IMR-90 (cell line): ENCODE measurements around the gene SSR4. TPM values are rescaled to one million over a fixed set of nuclear protein-coding genes. Genes with fewer than 3 reads are reported as not detected.

Experiments used
- ATAC-seq: fragments of 200-7000 bp; cut with Tn5 transposase; 2 replicates; pipeline ENCODE4 v1.9.1; 2020; ENCODE audit warnings: low read depth, mild to moderate bottlenecking, moderate library complexity
- BruUV-seq: library from RNA; stranded (reverse); fragments of 400-500 nt; replicated peaks from 2 replicates; lab custom pipeline; 2021; lab: Mats Ljungman, UMichigan
- CTCF ChIA-PET: fragments of 300-600 bp; formaldehyde crosslinking; extraction: SDS; loops from one replicate; lab custom pipeline; 2021; ENCODE audit warnings: antibody characterized with exemption; lab: Yijun Ruan, JAX
- POLR2A ChIA-PET: fragments of 300-600 bp; sonication (Branson Sonifier 250); formaldehyde crosslinking; loops from one replicate; lab custom pipeline; 2022; ENCODE audit warnings: antibody characterized with exemption; ENCODE audit not compliant: unreplicated experiment; lab: Charles Lee
- DNase-seq: peaks from one replicate; pipeline ENCODE4 v3.0.0; 2013
- H2AFZ ChIP-seq: replicated peaks from 2 replicates; pipeline ENCODE3; 2013; ENCODE audit warnings: low read length, mild to moderate bottlenecking; ENCODE audit not compliant: poor library complexity
- H2AK5ac ChIP-seq: 2 replicates; pipeline ENCODE4 v1.6.1; 2013; ENCODE audit warnings: low read depth, low read length, inconsistent platforms
- H2AK9ac ChIP-seq: replicated peaks from 2 replicates; pipeline ENCODE3; 2013; ENCODE audit warnings: mild to moderate bottlenecking, low read depth, low read length, moderate library complexity; ENCODE audit not compliant: poor library complexity
- H2BK120ac ChIP-seq: 2 replicates; pipeline ENCODE4 v1.6.1; 2013; ENCODE audit warnings: low read depth, low read length, inconsistent platforms
- H2BK15ac ChIP-seq: 3 replicates; pipeline ENCODE4 v1.6.1; 2013; ENCODE audit warnings: low read depth, low read length, inconsistent platforms
- H2BK20ac ChIP-seq: 2 replicates; pipeline ENCODE4 v1.6.1; 2013; ENCODE audit warnings: low read depth, mild to moderate bottlenecking, inconsistent platforms, low read length, moderate library complexity
- H2BK5ac ChIP-seq: 2 replicates; pipeline ENCODE4 v1.6.1; 2013; ENCODE audit warnings: mild to moderate bottlenecking, low read depth, low read length, inconsistent platforms; ENCODE audit not compliant: poor library complexity, severe bottlenecking
- H3K14ac ChIP-seq: replicated peaks from 2 replicates; pipeline ENCODE4 v1.6.1; 2013; ENCODE audit warnings: low read depth, low read length, inconsistent platforms
- H3K18ac ChIP-seq: 2 replicates; pipeline ENCODE4 v1.6.1; 2013; ENCODE audit warnings: low read depth, low read length, control low read depth
- H3K23ac ChIP-seq: 2 replicates; pipeline ENCODE4 v1.6.1; 2013; ENCODE audit warnings: low read depth, low read length, inconsistent platforms
- H3K27ac ChIP-seq: 2 replicates; pipeline ENCODE4 v1.5.1; 2013; ENCODE audit warnings: mild to moderate bottlenecking, control low read depth, low read length; ENCODE audit not compliant: insufficient read depth
- H3K27me3 ChIP-seq: 2 replicates; pipeline ENCODE4 v1.6.1; 2013; ENCODE audit warnings: low read length; ENCODE audit not compliant: control insufficient read depth, insufficient read depth
- H3K36me3 ChIP-seq: 2 replicates; pipeline ENCODE4 v1.6.1; 2013; ENCODE audit warnings: low read length, mixed read lengths; ENCODE audit not compliant: control insufficient read depth, insufficient read depth
- H3K4ac ChIP-seq: 2 replicates; pipeline ENCODE4 v1.6.1; 2013; ENCODE audit warnings: low read depth, low read length, inconsistent platforms
- H3K4me1 ChIP-seq: 2 replicates; pipeline ENCODE4 v1.6.1; 2013; ENCODE audit warnings: low read length, mixed read lengths; ENCODE audit not compliant: control insufficient read depth, insufficient read depth
- H3K4me2 ChIP-seq: 2 replicates; pipeline ENCODE4 v1.6.1; 2013; ENCODE audit warnings: low read depth, mild to moderate bottlenecking, control low read depth, low read length, moderate library complexity
- H3K4me3 ChIP-seq: 2 replicates; pipeline ENCODE4 v1.5.1; 2013; ENCODE audit warnings: low read depth, mild to moderate bottlenecking, control low read depth, low read length, moderate library complexity; ENCODE audit not compliant: insufficient read depth
- H3K56ac ChIP-seq: 2 replicates; pipeline ENCODE4 v1.6.1; 2013; ENCODE audit warnings: low read length, inconsistent platforms; ENCODE audit not compliant: insufficient read depth; ENCODE audit errors: extremely low read depth
- H3K79me1 ChIP-seq, 2 experiments: 2 replicates each; pipeline ENCODE4 v1.6.1; 2013; ENCODE audit warnings: low read length in 2 of 2, inconsistent platforms in 1 of 2, low read depth in 1 of 2
- H3K9ac ChIP-seq: 2 replicates; pipeline ENCODE4 v1.6.1; 2013; ENCODE audit warnings: low read depth, low read length, control low read depth
- H3K9me1 ChIP-seq: 2 replicates; pipeline ENCODE4 v1.6.1; 2013; ENCODE audit warnings: low read length, inconsistent platforms; ENCODE audit not compliant: insufficient read depth
- H3K9me3 ChIP-seq: 2 replicates; pipeline ENCODE4 v1.6.1; 2013; ENCODE audit warnings: low read length; ENCODE audit not compliant: control insufficient read depth, insufficient read depth
- H4K20me1 ChIP-seq: 2 replicates; pipeline ENCODE4 v1.6.1; 2013; ENCODE audit warnings: low read length, inconsistent platforms; ENCODE audit not compliant: insufficient read depth
- H4K5ac ChIP-seq: 2 replicates; pipeline ENCODE4 v1.6.1; 2013; ENCODE audit warnings: mild to moderate bottlenecking, low read depth, low read length, control low read depth
- H4K8ac ChIP-seq, 2 experiments: 2 replicates each; pipeline ENCODE4 v1.6.1; 2013; ENCODE audit warnings: low read depth in 2 of 2, low read length in 2 of 2, control low read depth in 1 of 2, inconsistent platforms in 1 of 2
- H4K91ac ChIP-seq: 2 replicates; pipeline ENCODE4 v1.6.1; 2013; ENCODE audit warnings: low read depth, low read length, inconsistent platforms; ENCODE audit not compliant: insufficient read depth
- BHLHE40 ChIP-seq: fragments of 150-350 bp; IDR thresholded peaks from 2 replicates; pipeline ENCODE4 v1.6.1; 2016; ENCODE audit warnings: mild to moderate bottlenecking, low read depth, low read length
- MAFK ChIP-seq: IDR thresholded peaks from 2 replicates; pipeline ENCODE4 v1.6.1; 2012; ENCODE audit warnings: low read depth, low read length, improper control_type of control experiment
- POLR2A ChIP-seq: IDR thresholded peaks from 2 replicates; pipeline ENCODE4 v1.6.1; 2012; ENCODE audit warnings: mild to moderate bottlenecking, low read depth, low read length
- RFX5 ChIP-seq: IDR thresholded peaks from 2 replicates; pipeline ENCODE4 v1.8.0; 2012; ENCODE audit warnings: low read depth, mild to moderate bottlenecking, low read length, moderate library complexity
- SMC3 ChIP-seq: fragments of 150-350 bp; IDR thresholded peaks from 2 replicates; pipeline ENCODE4 v1.6.1; 2016; ENCODE audit warnings: low read depth, mild to moderate bottlenecking, antibody characterized with exemption, low read length, moderate library complexity
- WGBS, 2 experiments: methylation state at CpG; one replicate each; pipeline versions ENCODE4 v1.1.5 to v1.1.7; 2013; ENCODE audit warnings: missing lambda C conversion rate in 2 of 2; ENCODE audit not compliant: insufficient read length in 1 of 2; ENCODE audit errors: extremely low coverage in 2 of 2; 5-methylcytosine and 5-hydroxymethylcytosine counted together
- dilution Hi-C: fragments of 300-500 bp; cut with HindIII; formaldehyde crosslinking; loops from one replicate; pipeline ENCODE4 v1.14.3; 2018; ENCODE audit warnings: low sequenced_read_pairs; ENCODE audit not compliant: unreplicated experiment
- in situ Hi-C: fragments of 300-500 bp; cut with MboI; formaldehyde crosslinking; loops from 3 replicates; pipeline ENCODE4 v1.14.3; 2019; ENCODE audit warnings: low sequenced_read_pairs, inconsistent platforms, mixed read lengths
- intact Hi-C: fragments of 100-400 bp; cut with micrococcal nuclease; formaldehyde crosslinking; loops from 2 replicates; pipeline ENCODE4 v1.10.0; 2022
- polyA plus RNA-seq, 3 experiments: library from polyadenylated mRNA; depleted of rRNA; stranded (reverse); fragments of >200 nt; gene quantifications; 2 replicates each; pipeline ENCODE4 v1.2.3, GENCODE V29; 2012; ENCODE audit warnings: low replicate concordance in 1 of 3
- total RNA-seq: library from RNA; depleted of rRNA; stranded (reverse); fragments of >200 nt; gene quantifications from 2 replicates; pipeline ENCODE4 v1.2.3, GENCODE V29; 2012
- TF ChIP-seq, protein P1 (sequence below): fragments of 150-350 bp; IDR thresholded peaks from 2 replicates; pipeline ENCODE4 v1.6.1; 2017; ENCODE audit warnings: mild to moderate bottlenecking, antibody characterized with exemption, low read length, low read depth
- TF ChIP-seq, protein P2 (sequence below): fragments of 150-350 bp; IDR thresholded peaks from 2 replicates; pipeline ENCODE4 v1.6.1; 2016; ENCODE audit warnings: low read depth, mild to moderate bottlenecking, low read length, moderate library complexity, borderline replicate concordance

The SSR4 gene
- total and polyA plus RNA-seq, 2 of the 4 experiments (the other 2 are of a cell fraction): 141 to 480 TPM

DNA sequence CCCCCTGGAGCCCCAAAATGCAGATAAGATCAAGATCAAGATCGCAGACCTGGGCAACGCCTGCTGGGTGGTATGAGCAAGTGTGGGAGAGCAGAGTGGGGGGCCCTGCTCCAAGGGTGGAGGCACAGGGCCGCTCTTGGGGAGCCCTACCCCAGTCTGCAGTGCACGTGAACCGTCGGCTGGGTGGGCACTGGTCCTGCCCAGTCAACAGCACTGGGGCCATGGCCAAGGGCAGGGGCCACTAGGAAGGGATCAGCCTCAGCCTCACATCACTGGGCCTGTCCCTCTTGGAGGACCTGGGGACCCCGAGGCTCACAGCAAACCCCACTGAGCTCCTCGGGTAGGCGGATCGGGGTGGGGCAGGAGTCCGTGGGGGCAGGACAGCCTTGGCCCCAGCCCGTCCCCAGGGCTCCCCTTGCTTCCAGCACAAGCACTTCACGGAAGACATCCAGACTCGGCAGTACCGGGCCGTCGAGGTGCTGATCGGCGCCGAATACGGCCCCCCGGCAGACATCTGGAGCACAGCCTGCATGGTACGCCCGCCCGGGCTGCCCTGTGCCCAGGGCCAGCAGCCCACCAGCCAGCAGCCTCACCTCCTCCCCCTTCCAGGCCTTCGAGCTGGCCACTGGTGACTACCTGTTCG, 10.0 kb upstream of the SSR4 start:
- no peaks in the 10 kb centered on the region for H4K20me1 ChIP-seq
- no peaks in the 10 kb centered on the region for H3K27me3 ChIP-seq
- no peak overlapping the region for H3K4me3 ChIP-seq
- no TSS peak for BruUV-seq
- no peak overlapping the region for H2BK5ac ChIP-seq
- no peak overlapping the region for H3K27ac ChIP-seq
- H3K4me1 ChIP-seq: no peaks in the 10 kb centered on the region
- H3K14ac ChIP-seq: no peak overlapping the region
- no peak overlapping the region for H3K4ac ChIP-seq
- POLR2A ChIA-PET: no interaction called here
- CTCF ChIA-PET: no interaction called here
- no peaks in the 10 kb centered on the region; the same call in 1 of the 2 replicates for H3K9me3 ChIP-seq
- H2BK20ac ChIP-seq: no peak overlapping the region
- H3K9ac ChIP-seq: no peak overlapping the region
- H3K18ac ChIP-seq: no peak overlapping the region
- no peak overlapping the region for H2AFZ ChIP-seq
- H4K91ac ChIP-seq: no peak overlapping the region
- no peaks in the 10 kb centered on the region for H3K9me1 ChIP-seq
- no peak overlapping the region for H2AK9ac ChIP-seq
- dilution Hi-C loops: no loop called here
- no peak overlapping the region for H3K56ac ChIP-seq
- in situ Hi-C loops: no loop called here
- intact Hi-C loops: no loop called here
- H2BK15ac ChIP-seq: no peak overlapping the region
- DNase-seq (no peak), ATAC-seq (no peak)
- H3K79me1 ChIP-seq: peaks cover 0 to 3% of the 10 kb centered on the region in 2 experiments; a peak in 1 of 4 replicates
- H3K23ac ChIP-seq: no peak overlapping the region
- H4K8ac ChIP-seq: no peak overlapping the region
- H3K4me2 ChIP-seq: no peak overlapping the region
- 70% methylated on average over 3 of the region's 27 CpGs; no CpG with 5 or more reads in 1 of the 2 experiments for WGBS, 2 experiments
- H4K5ac ChIP-seq: no peak overlapping the region
- no peak overlapping the region for H2AK5ac ChIP-seq
- H3K36me3 ChIP-seq: peaks cover 14% of the 10 kb centered on the region; the same call in 1 of the 2 replicates
- TF ChIP-seq RFX5 (no peak), MAFK (no peak), BHLHE40 (no peak), POLR2A (no peak), SMC3 (no peak)
- TF ChIP-seq, protein P1, sequence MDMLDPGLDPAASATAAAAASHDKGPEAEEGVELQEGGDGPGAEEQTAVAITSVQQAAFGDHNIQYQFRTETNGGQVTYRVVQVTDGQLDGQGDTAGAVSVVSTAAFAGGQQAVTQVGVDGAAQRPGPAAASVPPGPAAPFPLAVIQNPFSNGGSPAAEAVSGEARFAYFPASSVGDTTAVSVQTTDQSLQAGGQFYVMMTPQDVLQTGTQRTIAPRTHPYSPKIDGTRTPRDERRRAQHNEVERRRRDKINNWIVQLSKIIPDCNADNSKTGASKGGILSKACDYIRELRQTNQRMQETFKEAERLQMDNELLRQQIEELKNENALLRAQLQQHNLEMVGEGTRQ: no peak
- TF ChIP-seq, protein P2, sequence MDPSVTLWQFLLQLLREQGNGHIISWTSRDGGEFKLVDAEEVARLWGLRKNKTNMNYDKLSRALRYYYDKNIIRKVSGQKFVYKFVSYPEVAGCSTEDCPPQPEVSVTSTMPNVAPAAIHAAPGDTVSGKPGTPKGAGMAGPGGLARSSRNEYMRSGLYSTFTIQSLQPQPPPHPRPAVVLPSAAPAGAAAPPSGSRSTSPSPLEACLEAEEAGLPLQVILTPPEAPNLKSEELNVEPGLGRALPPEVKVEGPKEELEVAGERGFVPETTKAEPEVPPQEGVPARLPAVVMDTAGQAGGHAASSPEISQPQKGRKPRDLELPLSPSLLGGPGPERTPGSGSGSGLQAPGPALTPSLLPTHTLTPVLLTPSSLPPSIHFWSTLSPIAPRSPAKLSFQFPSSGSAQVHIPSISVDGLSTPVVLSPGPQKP: no peak
- no peak overlapping the region for H2BK120ac ChIP-seq
